ENCODE measurements around the gene ICE2. TPM values are rescaled to one million over a fixed set of nuclear protein-coding genes. Genes with fewer than 3 reads are reported as not detected.

Gene ICE2
- total RNA-seq, 1 donor from 2014 or later = 55.1 TPM

Other genes with a start within 250 kb of the ICE2 start
- gene ANXA2, start 81.2 kb downstream of the ICE2 start, total RNA-seq = 904 TPM